GM12891 (cell line): ENCODE data around the gene PCCA.

ENCODE experiments used
- POLR2A ChIP-seq: IDR thresholded peaks from 2 replicates; pipeline ENCODE4 v1.6.1; 2011; ENCODE audit warnings: low read depth, low read length, control low read depth
- POLR2AphosphoS5 ChIP-seq: IDR thresholded peaks from 2 replicates; pipeline ENCODE4 v1.6.1; 2011; ENCODE audit warnings: low read depth, low read length, control low read depth
- POU2F2 ChIP-seq: IDR thresholded peaks from 2 replicates; pipeline ENCODE4 v1.6.1; 2011; ENCODE audit warnings: low read depth, mild to moderate bottlenecking, control low read depth, low read length, moderate library complexity
- SPI1 ChIP-seq: IDR thresholded peaks from 2 replicates; pipeline ENCODE4 v1.6.1; 2011; ENCODE audit warnings: low read depth, low read length, control low read depth
- TAF1 ChIP-seq: IDR thresholded peaks from 2 replicates; pipeline ENCODE4 v1.6.1; 2011; ENCODE audit warnings: low read depth, low read length, control low read depth

GRCh38 chr13:100470866-100471505 lies 382.1 kb downstream of the PCCA start:
- no peak for TF ChIP-seq TAF1
- no peak for TF ChIP-seq POU2F2
- TF ChIP-seq POLR2A = no peak
- no peak for TF ChIP-seq SPI1
- TF ChIP-seq POLR2AphosphoS5 = no peak
